ENCODE results near the gene FAM237B. TPM values are rescaled to one million over a fixed set of nuclear protein-coding genes. Genes with fewer than 3 reads are reported as not detected.

The FAM237B gene
- total and polyA plus RNA-seq, 7 donors, result 0.01 TPM; not detected in 6

GRCh38 chr7:90298145-90299038 lies 22.7 kb downstream of the FAM237B start:
- H3K36me3 ChIP-seq, result no peaks in the 10 kb centered on the region
- no peak overlapping the region for H3K4me3 ChIP-seq
- no peaks in the 10 kb centered on the region for H3K27me3 ChIP-seq
- TF ChIP-seq EP300 (IDR thresholded peaks at IDR 0.05) (no peak), CTCF (IDR thresholded peaks at IDR 0.05) (peak in 3 of 4 experiments; percentile 9 to 33 (median 18)), POLR2AphosphoS5 (IDR thresholded peaks at IDR 0.05) (no peak), POLR2A (IDR thresholded peaks at IDR 0.05) (no peak)
- intact Hi-C loops (cut with DNase I), result no loop called here
- H3K27ac ChIP-seq, result no peak overlapping the region
- DNase-seq, result no peak
- no peaks in the 10 kb centered on the region for H3K9me3 ChIP-seq
- no peaks in the 10 kb centered on the region for H3K4me1 ChIP-seq
- WGBS, 2 donors, result 55 to 60% methylated on average over 5 of the region's 5 CpGs

- no peak for DNase-seq
- 93 to 96% methylated on average over 3 of the region's 3 CpGs for whole genome bisulfite sequencing, 2 donors
- intact Hi-C loops (cut with DNase I), result no loop called here
- TF ChIP-seq POLR2AphosphoS5 (IDR thresholded peaks at IDR 0.05) (no peak), POLR2A (IDR thresholded peaks at IDR 0.05) (no peak), CTCF (IDR thresholded peaks at IDR 0.05) (no peak), EP300 (IDR thresholded peaks at IDR 0.05) (no peak)
- H3K4me3 ChIP-seq, result no peak overlapping the region
- no peaks in the 10 kb centered on the region for H3K4me1 ChIP-seq
- H3K27ac ChIP-seq, result no peak overlapping the region
- H3K36me3 ChIP-seq, result peaks cover 0 to 14% (median 0%) of the 10 kb centered on the region in 4 donors
- H3K27me3 ChIP-seq, result no peaks in the 10 kb centered on the region
- H3K9me3 ChIP-seq, result no peaks in the 10 kb centered on the region
Measured at GRCh38 chr7:90290244-90291113, 30.6 kb downstream of the FAM237B start.

GRCh38 chr7:90288154-90288553 lies 33.0 kb downstream of the FAM237B start:
- Histone ChIP-seq H3K36me3 (peaks cover 0 to 17% (median 0%) of the 10 kb centered on the region in 4 donors), H3K4me1 (no peaks in the 10 kb centered on the region), H3K27me3 (no peaks in the 10 kb centered on the region), H3K9me3 (no peaks in the 10 kb centered on the region), H3K4me3 (no peak overlapping the region), H3K27ac (no peak overlapping the region)
- intact Hi-C loops (cut with DNase I), result no loop called here
- no peak for TF ChIP-seq POLR2A (IDR thresholded peaks at IDR 0.05)
- no peak for DNase-seq
- 92 to 95% methylated on average over 3 of the region's 3 CpGs for WGBS, 2 donors

GRCh38 chr7:90276033-90276728 lies 44.9 kb downstream of the FAM237B start:
- Histone ChIP-seq H3K4me3 (no peak overlapping the region), H3K36me3 (peaks cover 0 to 21% (median 0%) of the 10 kb centered on the region in 4 donors), H3K27me3 (no peaks in the 10 kb centered on the region), H3K9me3 (no peaks in the 10 kb centered on the region), H3K4me1 (no peaks in the 10 kb centered on the region), H3K27ac (no peak overlapping the region)
- TF ChIP-seq CTCF (IDR thresholded peaks at IDR 0.05), result no peak
- intact Hi-C loops (cut with DNase I), result no loop called here
- no peak for DNase-seq
- WGBS, 2 donors, result 35 to 60% methylated on average over 5 of the region's 5 CpGs

GRCh38 chr7:90274161-90274560 lies 46.9 kb downstream of the FAM237B start:
- intact Hi-C loops (cut with DNase I), result no loop called here
- Histone ChIP-seq H3K9me3 (no peaks in the 10 kb centered on the region), H3K4me3 (no peak overlapping the region), H3K27ac (no peak overlapping the region), H3K36me3 (peaks cover 0 to 4% (median 0%) of the 10 kb centered on the region in 4 donors), H3K27me3 (no peaks in the 10 kb centered on the region), H3K4me1 (no peaks in the 10 kb centered on the region)
- DNase-seq, result no peak
- TF ChIP-seq CTCF (IDR thresholded peaks at IDR 0.05), result no peak
- TF ChIP-seq EP300 (IDR thresholded peaks at IDR 0.05), result no peak
- no peak for TF ChIP-seq POLR2A (IDR thresholded peaks at IDR 0.05)
- no peak for TF ChIP-seq POLR2AphosphoS5 (IDR thresholded peaks at IDR 0.05)
